Panc1 (cell line): ENCODE results near the gene PCGF1. TPM values are rescaled to one million over a fixed set of nuclear protein-coding genes. Genes with fewer than 3 reads are reported as not detected.

Experiments used
- ATAC-seq: fragments of 200-7000 bp; cut with Tn5 transposase; 2 replicates; pipeline ENCODE4 v1.9.1; 2020; ENCODE audit warnings: mild to moderate bottlenecking, moderate library complexity
- BruUV-seq: library from RNA; stranded (reverse); fragments of 400-500 nt; replicated peaks from 2 replicates; lab custom pipeline; 2021; lab: Mats Ljungman, UMichigan
- CTCF ChIA-PET: fragments of 300-600 bp; sonication (Branson Sonifier 250); formaldehyde crosslinking; loops from one replicate; lab custom pipeline; 2022; ENCODE audit warnings: antibody characterized with exemption; lab: Charles Lee
- POLR2A ChIA-PET: fragments of 300-600 bp; sonication (Branson Sonifier 250); formaldehyde crosslinking; loops from one replicate; lab custom pipeline; 2022; ENCODE audit warnings: antibody characterized with exemption; lab: Charles Lee
- DNase-seq: peaks from one replicate; pipeline ENCODE4 v3.0.0-alpha.2; 2010; ENCODE audit warnings: low read depth, low spot score
- H3K27ac ChIP-seq: 2 replicates; pipeline ENCODE4 v1.5.1; 2011; ENCODE audit warnings: mild to moderate bottlenecking, low read length, inconsistent platforms
- H3K27me3 ChIP-seq: fragments of 200-500 bp; sonication (Bioruptor generic); 2 replicates; pipeline ENCODE4 v1.6.0; 2014; ENCODE audit warnings: low read length, inconsistent platforms; ENCODE audit not compliant: control insufficient read depth, insufficient read depth
- H3K36me3 ChIP-seq: fragments of 200-500 bp; sonication (Bioruptor generic); 2 replicates; pipeline ENCODE4 v1.5.1; 2014; ENCODE audit warnings: inconsistent platforms, mild to moderate bottlenecking, low read length, moderate library complexity; ENCODE audit not compliant: control insufficient read depth, insufficient read depth
- H3K4me1 ChIP-seq: 2 replicates; pipeline ENCODE4 v1.5.1; 2011; ENCODE audit warnings: inconsistent platforms, mild to moderate bottlenecking, low read length, moderate library complexity; ENCODE audit not compliant: control insufficient read depth, insufficient read depth
- H3K4me3 ChIP-seq, 2 experiments: 2 replicates each; pipeline ENCODE4 v1.5.1; 2011 to 2012; ENCODE audit warnings: low read depth in 2 of 2, low read length in 2 of 2, mild to moderate bottlenecking in 2 of 2, inconsistent platforms in 1 of 2, moderate library complexity in 1 of 2
- H3K9me3 ChIP-seq: fragments of 200-500 bp; sonication (Bioruptor generic); 2 replicates; pipeline ENCODE4 v1.5.1; 2014; ENCODE audit warnings: low read depth, mild to moderate bottlenecking, inconsistent platforms, low read length, moderate library complexity; ENCODE audit not compliant: control insufficient read depth, insufficient read depth
- POLR2AphosphoS5 ChIP-seq: IDR thresholded peaks from 2 replicates; pipeline ENCODE4 v1.6.1; 2012; ENCODE audit warnings: mild to moderate bottlenecking, low read depth, low read length, moderate library complexity
- SIN3A ChIP-seq: IDR thresholded peaks from 2 replicates; pipeline ENCODE4 v1.6.1; 2012; ENCODE audit warnings: low read depth, mild to moderate bottlenecking, low read length, moderate library complexity, borderline replicate concordance; ENCODE audit not compliant: insufficient read depth
- TCF7L2 ChIP-seq: IDR thresholded peaks from 2 replicates; pipeline ENCODE4 v1.6.1; 2011; ENCODE audit warnings: mild to moderate bottlenecking, low read depth, low read length, inconsistent platforms
- in situ Hi-C: cut with HindIII; loops from 2 replicates; pipeline ENCODE4 v1.10.0; 2016; ENCODE audit warnings: low sequenced_read_pairs, low pct_unique_long_range_greater_than_20kb
- intact Hi-C: fragments of 100-400 bp; cut with micrococcal nuclease; formaldehyde crosslinking; loops from one replicate; pipeline ENCODE4 v1.10.0; 2022; ENCODE audit not compliant: unreplicated experiment
- total RNA-seq: library from RNA; stranded (reverse); gene quantifications from one replicate; pipeline ENCODE4 v1.2.1, GENCODE V29; 2021; ENCODE audit not compliant: unreplicated experiment
- TF ChIP-seq, protein P1 (sequence below): fragments of 450-650 bp; IDR thresholded peaks from 2 replicates; pipeline ENCODE4 v1.5.1; 2017; ENCODE audit warnings: mild to moderate bottlenecking
- TF ChIP-seq, protein P2 (sequence below), 2 experiments: IDR thresholded peaks; 2 replicates each; pipeline ENCODE4 v1.6.1; 2011 to 2012; ENCODE audit warnings: low read depth in 2 of 2, control low read depth in 1 of 2, low read length in 1 of 2, mild to moderate bottlenecking in 1 of 2, moderate library complexity in 1 of 2; ENCODE audit not compliant: insufficient read depth in 1 of 2

Gene PCGF1
- total RNA-seq, 1 experiment from 2014 or later = 36.8 TPM

GRCh38 chr2:74529357-74530238 lies 22.1 kb upstream of the PCGF1 start, which contains the start of the genes AUP1 and HTRA2:
Gene AUP1 (minus strand): TSS chr2:74529706. CDS start chr2:74529629, 77 bp downstream.
Gene HTRA2 (plus strand): TSS chr2:74529933. CDS start chr2:74530007, 74 bp downstream.
- CTCF ChIA-PET = interaction anchor here (0.7 to 1.0 kb wide), 2 partner anchors 25 to 58 kb away, joined by 3 to 4 read pairs; no protein-coding TSS in a partner anchor
- POLR2A ChIA-PET = interaction anchor here (0.5 to 0.6 kb wide), 3 partner anchors 8 to 96 kb away, joined by 5 to 7 read pairs (median 6); no protein-coding TSS in a partner anchor
- BruUV-seq = no TSS peak
- intact Hi-C loops (loop anchor here (2.0 kb wide), 1 partner anchor 47 kb away; the partner anchor contains the start of genes CCDC142 and TTC31), in situ Hi-C loops (no loop called here)
- DNase-seq (peak; percentile 96), ATAC-seq (peak; percentile 96)
- H3K9me3 ChIP-seq = no peaks in the 10 kb centered on the region
- H3K27me3 ChIP-seq = no peaks in the 10 kb centered on the region
- H3K4me1 ChIP-seq = peaks cover 6% of the 10 kb centered on the region
- H3K4me3 ChIP-seq = peak within 1 kb of the TSS; percentile 87 to 99
- peak within 1 kb of the TSS; percentile 92 for H3K27ac ChIP-seq
- H3K36me3 ChIP-seq = peaks cover 3% of the 10 kb centered on the region
- peak; percentile 96 for TF ChIP-seq POLR2AphosphoS5
- peak; percentile 94 for TF ChIP-seq TCF7L2
- TF ChIP-seq SIN3A = peak; percentile 85; the same call in 1 of the 2 replicates
- TF ChIP-seq, protein P1, sequence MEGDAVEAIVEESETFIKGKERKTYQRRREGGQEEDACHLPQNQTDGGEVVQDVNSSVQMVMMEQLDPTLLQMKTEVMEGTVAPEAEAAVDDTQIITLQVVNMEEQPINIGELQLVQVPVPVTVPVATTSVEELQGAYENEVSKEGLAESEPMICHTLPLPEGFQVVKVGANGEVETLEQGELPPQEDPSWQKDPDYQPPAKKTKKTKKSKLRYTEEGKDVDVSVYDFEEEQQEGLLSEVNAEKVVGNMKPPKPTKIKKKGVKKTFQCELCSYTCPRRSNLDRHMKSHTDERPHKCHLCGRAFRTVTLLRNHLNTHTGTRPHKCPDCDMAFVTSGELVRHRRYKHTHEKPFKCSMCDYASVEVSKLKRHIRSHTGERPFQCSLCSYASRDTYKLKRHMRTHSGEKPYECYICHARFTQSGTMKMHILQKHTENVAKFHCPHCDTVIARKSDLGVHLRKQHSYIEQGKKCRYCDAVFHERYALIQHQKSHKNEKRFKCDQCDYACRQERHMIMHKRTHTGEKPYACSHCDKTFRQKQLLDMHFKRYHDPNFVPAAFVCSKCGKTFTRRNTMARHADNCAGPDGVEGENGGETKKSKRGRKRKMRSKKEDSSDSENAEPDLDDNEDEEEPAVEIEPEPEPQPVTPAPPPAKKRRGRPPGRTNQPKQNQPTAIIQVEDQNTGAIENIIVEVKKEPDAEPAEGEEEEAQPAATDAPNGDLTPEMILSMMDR = no peak
- TF ChIP-seq, protein P2, sequence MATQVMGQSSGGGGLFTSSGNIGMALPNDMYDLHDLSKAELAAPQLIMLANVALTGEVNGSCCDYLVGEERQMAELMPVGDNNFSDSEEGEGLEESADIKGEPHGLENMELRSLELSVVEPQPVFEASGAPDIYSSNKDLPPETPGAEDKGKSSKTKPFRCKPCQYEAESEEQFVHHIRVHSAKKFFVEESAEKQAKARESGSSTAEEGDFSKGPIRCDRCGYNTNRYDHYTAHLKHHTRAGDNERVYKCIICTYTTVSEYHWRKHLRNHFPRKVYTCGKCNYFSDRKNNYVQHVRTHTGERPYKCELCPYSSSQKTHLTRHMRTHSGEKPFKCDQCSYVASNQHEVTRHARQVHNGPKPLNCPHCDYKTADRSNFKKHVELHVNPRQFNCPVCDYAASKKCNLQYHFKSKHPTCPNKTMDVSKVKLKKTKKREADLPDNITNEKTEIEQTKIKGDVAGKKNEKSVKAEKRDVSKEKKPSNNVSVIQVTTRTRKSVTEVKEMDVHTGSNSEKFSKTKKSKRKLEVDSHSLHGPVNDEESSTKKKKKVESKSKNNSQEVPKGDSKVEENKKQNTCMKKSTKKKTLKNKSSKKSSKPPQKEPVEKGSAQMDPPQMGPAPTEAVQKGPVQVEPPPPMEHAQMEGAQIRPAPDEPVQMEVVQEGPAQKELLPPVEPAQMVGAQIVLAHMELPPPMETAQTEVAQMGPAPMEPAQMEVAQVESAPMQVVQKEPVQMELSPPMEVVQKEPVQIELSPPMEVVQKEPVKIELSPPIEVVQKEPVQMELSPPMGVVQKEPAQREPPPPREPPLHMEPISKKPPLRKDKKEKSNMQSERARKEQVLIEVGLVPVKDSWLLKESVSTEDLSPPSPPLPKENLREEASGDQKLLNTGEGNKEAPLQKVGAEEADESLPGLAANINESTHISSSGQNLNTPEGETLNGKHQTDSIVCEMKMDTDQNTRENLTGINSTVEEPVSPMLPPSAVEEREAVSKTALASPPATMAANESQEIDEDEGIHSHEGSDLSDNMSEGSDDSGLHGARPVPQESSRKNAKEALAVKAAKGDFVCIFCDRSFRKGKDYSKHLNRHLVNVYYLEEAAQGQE (IDR thresholded peaks at IDR 0.05; ENCODE audit: insufficient read depth in 1 of 2, low read depth in 2 of 2, low read length in 1 of 2) = no peak

- BruUV-seq = no TSS peak
- TF ChIP-seq TCF7L2 = no peak
- TF ChIP-seq, protein P2 (IDR thresholded peaks at IDR 0.05; ENCODE audit: insufficient read depth in 1 of 2, low read depth in 2 of 2, low read length in 1 of 2) = no peak
- TF ChIP-seq SIN3A = no peak
- TF ChIP-seq POLR2AphosphoS5 = no peak
- TF ChIP-seq, protein P1 = no peak
- Histone ChIP-seq H3K4me3 (peak overlapping the region; percentile 87 to 99), H3K4me1 (peaks cover 6% of the 10 kb centered on the region), H3K36me3 (peaks cover 3% of the 10 kb centered on the region), H3K27me3 (no peaks in the 10 kb centered on the region), H3K9me3 (no peaks in the 10 kb centered on the region), H3K27ac (peak overlapping the region; percentile 92)
- DNase-seq (no peak), ATAC-seq (peak; percentile 26)
- in situ Hi-C loops (no loop called here), intact Hi-C loops (no loop called here)
- ChIA-PET CTCF (interaction anchor here (0.7 to 1.0 kb wide), 2 partner anchors 24 to 59 kb away, joined by 3 to 4 read pairs; no protein-coding TSS in a partner anchor), POLR2A (interaction anchor here (0.6 kb wide), 1 partner anchor 46 kb away, joined by 6 read pairs; no protein-coding TSS in a partner anchor)
Observed at GRCh38 chr2:74528600-74529356, 21.3 kb upstream of the PCGF1 start.
